ENCODE data around the gene PSME1.

PSME1 gene

GRCh38 chr14:24135834-24136683 lies at the start of gene PSME1:
PSME1 (plus strand) TSS chr14:24136194; CDS start chr14:24136263, 69 bp downstream.
- DNase-seq (ENCODE audit: low spot score): peak; percentile 97

- DNase-seq (ENCODE audit: low spot score): no peak
Measured at GRCh38 chr14:24087004-24087403, 49.0 kb upstream of the PSME1 start.

- DNase-seq (ENCODE audit: low spot score): no peak
Measured at GRCh38 chr14:24088095-24088494, 47.9 kb upstream of the PSME1 start.

- no peak for DNase-seq (ENCODE audit: low spot score)
Measured at GRCh38 chr14:24089890-24090289, 46.1 kb upstream of the PSME1 start.

- DNase-seq (ENCODE audit: low spot score): no peak
Measured at GRCh38 chr14:24092110-24092504, 43.9 kb upstream of the PSME1 start.

- no peak for DNase-seq (ENCODE audit: low spot score)
Measured at GRCh38 chr14:24092505-24093206, 43.3 kb upstream of the PSME1 start.

GRCh38 chr14:24093207-24093900 lies 42.6 kb upstream of the PSME1 start:
- no peak for DNase-seq (ENCODE audit: low spot score)

- DNase-seq (ENCODE audit: low spot score): peak; percentile 98
Measured at GRCh38 chr14:24093901-24094840, 41.8 kb upstream of the PSME1 start, which contains the start of gene PCK2. PCK2 (plus strand) TSS chr14:24094311; CDS start chr14:24094406, 95 bp downstream.

GRCh38 chr14:24094841-24095270 lies 41.1 kb upstream of the PSME1 start:
- DNase-seq (ENCODE audit: low spot score): peak; percentile 15

GRCh38 chr14:24095271-24096068 lies 40.5 kb upstream of the PSME1 start:
- DNase-seq (ENCODE audit: low spot score): peak; percentile 71

- no peak for DNase-seq (ENCODE audit: low spot score)
Measured at GRCh38 chr14:24096545-24097181, 39.3 kb upstream of the PSME1 start.

- DNase-seq (ENCODE audit: low spot score): no peak
Measured at GRCh38 chr14:24098229-24098926, 37.6 kb upstream of the PSME1 start.

GRCh38 chr14:24098927-24099813 lies 36.8 kb upstream of the PSME1 start:
- DNase-seq (ENCODE audit: low spot score): no peak

- DNase-seq (ENCODE audit: low spot score): no peak
Measured at GRCh38 chr14:24100197-24100981, 35.6 kb upstream of the PSME1 start.

- DNase-seq (ENCODE audit: low spot score): no peak
Measured at GRCh38 chr14:24100982-24101494, 35.0 kb upstream of the PSME1 start.

GRCh38 chr14:24102357-24103048 lies 33.5 kb upstream of the PSME1 start:
- no peak for DNase-seq (ENCODE audit: low spot score)

- no peak for DNase-seq (ENCODE audit: low spot score)
Measured at GRCh38 chr14:24103451-24103850, 32.5 kb upstream of the PSME1 start.

Measured in AG08395 (cell line).